8988T (cell line): Measurements from ENCODE around the gene MACROD2.

Experiments used
- DNase-seq: peaks from one replicate; pipeline ENCODE4 v3.0.0; 2011

MACROD2 gene

DNA sequence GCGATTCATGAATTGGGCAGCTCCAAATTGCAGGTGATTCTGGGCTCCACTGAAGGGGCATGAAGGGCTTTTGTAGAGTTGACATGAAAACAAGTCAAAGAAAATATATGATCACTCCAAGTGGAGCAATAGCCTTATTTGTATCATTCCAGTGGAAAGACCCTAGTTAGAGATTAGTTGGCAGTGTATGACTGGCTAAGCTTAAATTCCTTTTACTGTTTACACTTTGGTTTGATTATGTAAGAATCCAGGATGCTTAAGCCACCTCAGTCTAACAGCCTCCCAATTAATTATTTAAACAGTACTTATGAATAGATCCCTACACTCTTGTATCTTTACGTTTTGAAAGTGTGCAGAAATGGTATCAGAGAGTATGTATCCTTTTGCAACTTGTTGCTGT is 1865.5 kb downstream of the MACROD2 start:
- DNase-seq: no peak

DNA sequence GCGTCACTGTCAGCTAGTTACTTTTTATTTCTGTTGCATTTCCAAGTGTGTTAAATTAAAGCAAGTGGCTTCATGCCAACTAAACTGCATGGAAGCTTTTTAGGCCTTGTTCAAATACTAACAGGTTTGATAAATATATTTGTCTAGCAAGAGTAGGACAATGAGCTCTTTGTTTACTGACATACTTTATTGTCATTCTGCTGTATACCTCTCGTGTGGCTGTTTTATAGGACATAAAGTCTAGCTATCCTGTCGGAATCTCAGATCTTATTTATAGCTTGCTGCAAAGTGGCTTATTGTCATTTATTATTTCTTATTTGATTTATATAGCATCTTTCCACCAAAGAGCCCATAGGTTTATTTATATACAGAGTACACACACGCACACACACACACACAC is 1866.9 kb downstream of the MACROD2 start:
- no peak for DNase-seq

DNA sequence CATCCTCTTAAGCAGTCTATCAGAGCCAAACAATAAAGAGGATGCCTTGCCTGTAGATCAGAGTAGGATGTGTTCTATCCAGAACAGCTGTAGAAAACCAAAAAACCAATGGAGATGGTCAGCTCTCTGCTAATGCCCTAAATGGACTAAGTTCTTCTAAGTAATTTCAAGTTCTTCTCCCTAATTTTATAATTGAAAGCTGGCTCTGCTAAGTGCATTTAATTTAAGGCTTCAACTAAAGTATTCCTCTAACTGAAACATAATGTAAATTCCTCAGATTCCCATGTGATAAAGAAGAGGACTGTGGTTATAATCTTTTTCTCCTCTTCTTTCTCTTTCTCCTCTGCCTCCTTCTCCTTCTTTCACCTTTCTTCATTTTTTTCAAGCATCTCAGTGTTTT is 1868.4 kb downstream of the MACROD2 start:
- no peak for DNase-seq

DNA sequence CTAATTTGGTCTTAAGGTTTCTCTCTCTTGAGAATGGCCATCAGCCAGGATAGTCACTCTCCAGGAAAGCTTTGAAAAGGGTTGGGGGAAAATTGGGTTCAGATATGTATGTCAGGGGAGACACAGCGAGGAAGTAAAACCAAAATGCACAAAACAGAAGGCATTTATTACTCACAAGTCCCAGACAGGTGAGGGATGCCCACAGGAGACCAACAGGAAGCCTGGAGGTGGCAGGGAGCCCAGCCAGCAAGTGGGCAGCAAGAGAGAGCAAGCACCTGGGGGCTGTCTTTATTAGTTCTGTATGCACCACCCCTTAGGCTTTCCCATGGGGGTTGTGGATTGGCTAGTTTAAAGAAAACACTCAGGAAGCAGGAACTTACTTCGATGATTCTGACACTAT is 1870.2 kb downstream of the MACROD2 start:
- no peak for DNase-seq

DNA sequence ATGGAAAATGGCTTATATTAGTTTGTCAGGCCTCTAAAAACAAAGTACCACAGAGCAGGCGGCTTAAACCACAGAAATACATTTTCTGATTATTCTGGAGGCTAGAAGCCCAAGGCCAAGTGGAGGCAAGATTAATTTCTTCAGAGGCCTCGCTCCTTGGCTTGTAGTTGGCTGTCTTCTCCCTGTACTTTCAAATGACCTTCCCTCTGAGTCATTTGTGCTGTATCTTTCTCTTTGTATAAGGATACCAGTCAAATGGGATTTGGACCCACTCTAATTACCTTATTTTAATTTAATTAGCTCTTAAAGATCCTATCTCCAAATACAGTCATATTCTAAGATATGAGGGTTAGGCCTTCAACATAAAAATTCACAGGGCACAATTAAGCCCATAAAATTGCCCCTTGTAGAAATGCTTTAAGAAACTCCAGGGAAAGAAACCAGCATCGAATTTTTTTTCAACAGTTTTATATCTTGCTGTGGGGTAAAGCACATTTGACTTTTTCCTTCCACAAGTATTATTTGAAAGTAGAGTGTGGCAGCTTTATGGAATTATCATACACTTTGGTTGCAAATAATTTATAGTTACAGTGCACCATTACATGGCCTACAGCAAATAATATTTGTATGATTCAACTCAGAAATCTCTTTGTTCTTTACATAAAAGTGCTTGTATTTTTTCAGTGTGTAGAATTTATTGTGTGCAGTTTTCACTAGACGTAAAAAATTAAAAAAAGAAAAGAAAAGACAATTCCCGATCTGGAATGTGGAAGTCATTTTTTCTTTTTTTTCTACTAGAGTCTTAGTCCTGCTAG is 1871.8 kb downstream of the MACROD2 start:
- DNase-seq: no peak

DNA sequence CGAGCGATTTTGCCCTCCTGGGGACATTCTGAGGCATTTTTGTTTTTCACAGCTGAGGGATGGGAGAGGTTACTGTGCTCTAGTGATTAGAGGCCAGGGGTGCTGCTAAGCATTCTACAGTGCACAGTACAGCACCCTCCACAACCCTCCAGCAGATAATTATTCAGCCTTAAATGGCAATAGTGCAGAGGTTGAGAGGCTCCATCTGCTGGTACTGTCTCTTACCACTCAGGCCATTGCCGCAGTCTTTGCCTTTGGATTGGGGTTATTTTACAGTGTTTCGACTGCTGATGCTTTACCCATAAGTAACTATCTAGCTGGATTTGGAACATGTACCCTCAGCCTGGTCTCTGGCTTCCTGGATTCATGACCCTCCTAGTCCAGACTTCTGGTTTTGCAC is 1872.6 kb downstream of the MACROD2 start:
- DNase-seq: no peak

DNA sequence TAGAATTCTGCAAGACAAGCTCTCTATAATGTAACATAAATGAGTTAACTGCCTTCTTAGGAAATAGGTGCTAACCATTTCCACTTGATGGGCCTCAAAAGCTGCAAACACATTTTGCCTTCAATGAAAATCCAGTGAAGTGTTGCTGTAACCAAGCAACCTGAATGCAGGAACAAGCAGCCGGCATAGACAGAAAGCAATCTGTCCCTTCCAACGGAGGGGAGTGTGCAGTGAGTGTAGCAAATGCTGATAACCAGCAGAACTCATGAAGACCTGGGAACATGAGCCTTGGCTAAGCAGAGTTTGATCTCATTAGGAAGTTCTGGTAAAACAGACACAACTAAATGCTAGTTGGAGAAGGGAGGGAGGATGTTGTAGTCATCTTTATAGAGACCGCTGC is 1880.1 kb downstream of the MACROD2 start:
- no peak for DNase-seq

DNA sequence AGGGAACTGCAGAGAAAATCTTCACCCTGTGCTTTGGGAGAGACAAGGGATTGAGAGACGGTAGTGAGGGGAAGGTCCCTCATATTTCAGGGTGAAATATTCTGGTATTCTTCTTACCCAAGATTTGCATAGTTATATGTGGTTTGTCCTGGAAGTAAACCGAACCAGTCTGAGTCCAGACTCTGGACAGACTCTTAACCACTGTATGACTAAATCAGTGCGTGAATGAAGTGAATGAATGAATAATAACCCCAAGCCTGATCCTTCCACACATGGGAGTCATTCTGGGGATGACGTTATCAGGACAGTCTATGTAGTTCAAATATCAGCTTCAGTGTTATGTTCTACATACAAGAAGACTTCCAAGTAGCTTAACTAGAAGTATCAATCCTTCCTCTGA is 1887.2 kb downstream of the MACROD2 start:
- no peak for DNase-seq

DNA sequence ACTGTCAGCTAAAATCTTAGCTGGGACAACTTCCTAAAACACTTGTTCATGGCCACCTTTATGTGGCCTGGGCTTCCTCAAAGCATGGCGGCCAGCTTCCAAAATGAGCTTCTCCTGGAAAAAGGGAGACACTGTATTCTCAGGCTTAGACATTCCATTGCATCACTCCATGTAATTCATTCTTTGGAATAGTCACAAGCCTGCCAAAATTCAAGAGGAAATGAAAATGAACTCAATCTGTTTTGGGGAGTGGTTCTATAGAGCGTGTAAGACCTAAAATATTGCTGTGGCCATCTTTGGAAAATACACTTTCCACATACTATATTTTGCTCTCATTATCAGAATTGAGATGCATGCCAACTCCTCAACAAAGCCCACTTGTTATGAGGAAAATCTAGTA is 1890.9 kb downstream of the MACROD2 start:
- no peak for DNase-seq

DNA sequence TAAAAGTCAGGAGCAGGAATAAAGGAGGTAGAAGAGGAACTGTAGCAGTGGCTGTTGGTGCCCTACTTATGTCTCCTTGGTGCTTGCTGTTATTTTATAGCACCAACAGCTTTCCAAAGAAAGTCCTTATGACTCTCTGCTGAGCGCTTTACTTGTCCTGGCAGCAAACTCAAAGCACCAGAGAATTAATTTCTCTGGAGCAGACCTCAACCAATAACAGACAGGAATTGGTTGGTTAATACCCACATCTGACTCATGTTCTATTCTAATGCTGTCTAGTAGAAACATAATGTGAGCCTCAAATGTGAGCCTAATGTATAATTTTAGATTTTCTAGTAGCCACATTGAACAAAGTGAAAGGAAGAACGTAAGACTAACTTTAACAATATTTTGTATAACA is 1892.1 kb downstream of the MACROD2 start:
- DNase-seq: no peak

DNA sequence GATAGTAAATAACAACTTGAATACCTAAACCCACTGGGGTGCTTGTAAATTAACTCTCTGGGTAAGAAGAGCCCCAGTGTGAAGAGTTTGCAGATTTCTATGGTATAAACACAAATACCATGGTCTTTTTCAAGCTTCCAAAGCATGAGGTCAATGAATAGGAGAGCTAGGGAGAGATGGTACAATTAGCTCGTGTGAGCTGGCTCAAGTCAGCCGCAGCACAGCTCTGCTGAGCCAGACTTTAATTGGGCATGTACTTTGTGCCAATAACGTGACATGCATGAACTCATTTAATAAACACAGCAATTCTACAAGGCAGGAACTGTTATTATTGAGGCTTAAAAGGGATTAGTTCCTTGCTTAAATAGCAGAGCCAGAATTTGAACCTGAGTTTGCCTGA is 1893.7 kb downstream of the MACROD2 start:
- no peak for DNase-seq

DNA sequence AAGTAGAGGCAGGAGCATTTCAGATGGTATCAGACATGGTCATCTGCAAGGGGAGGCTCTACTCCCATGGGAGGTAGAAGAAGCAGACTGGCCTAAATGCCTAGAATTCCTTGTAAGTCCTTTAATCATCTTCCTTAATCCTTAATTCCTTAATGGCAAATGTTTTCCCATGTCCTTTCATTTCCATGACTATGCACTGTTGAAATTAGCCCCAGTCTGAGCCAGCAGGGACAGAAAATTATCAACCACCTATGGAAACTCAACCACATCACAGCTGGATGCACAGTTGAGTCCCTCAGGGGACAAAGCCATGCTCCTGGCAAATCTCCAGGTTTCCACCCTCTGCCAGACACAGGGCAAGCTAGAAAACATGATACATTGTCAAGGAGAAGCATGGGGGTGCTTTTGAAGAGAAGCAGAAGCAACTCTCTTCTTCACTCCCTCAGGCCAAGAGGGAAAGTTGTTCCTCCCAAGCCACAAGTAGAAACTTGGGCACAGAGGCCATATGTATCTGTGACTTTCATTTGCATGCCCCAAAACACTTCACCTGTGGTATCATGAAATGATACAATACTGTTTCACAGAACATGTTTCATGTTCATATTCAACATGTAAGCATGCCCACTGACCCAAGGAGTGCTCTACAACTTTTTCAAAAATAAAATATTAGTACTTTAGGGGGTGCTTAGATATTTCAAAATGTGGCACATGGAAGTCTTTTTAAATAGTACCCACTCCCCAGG is 1894.4 kb downstream of the MACROD2 start:
- no peak for DNase-seq

DNA sequence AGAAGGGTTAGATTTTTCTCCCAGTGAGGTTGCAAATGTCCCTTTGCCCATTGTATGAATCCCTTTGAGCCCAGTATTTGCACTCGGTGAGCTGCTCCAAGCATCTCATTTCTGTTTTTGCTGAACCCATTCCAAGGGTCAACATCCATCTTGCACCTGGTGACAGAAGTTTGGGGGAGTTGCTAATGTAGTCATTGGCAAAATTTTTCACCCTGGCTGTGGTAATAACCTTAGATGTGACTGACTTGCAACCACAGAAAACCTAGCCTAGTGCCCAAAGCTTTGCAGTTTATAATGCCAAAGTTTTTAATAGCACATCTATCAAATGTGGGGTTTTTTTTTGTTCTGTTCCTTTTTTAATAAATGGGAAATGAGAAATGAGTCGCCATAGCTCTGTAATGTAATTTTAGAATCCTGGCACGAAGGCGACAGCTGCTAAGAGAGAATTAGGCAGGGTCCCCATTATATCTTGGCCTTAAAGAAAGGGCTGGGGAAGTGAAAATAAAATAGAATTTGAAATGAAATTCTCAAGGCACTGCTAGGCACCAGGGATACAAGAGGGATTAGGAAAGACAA is 1895.2 kb downstream of the MACROD2 start:
- DNase-seq: no peak

DNA sequence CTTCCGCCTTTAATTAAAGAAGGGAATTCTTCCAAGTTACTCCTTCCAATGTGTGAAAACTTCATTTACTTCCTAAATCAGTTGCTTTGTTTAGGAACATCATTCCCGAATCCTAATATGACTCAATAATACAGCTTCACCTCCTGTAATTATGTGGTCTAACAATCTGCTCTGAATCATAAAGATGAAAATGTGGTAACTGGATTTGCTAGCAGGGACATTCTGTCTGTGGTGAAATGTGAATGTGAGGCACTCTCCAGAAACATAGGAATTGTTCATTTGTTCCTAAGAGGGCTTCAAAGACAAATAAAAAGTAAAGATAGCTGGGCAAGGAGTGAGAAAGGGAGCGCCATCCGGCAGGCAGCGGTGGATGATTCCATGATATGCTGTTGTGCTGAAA is 1899.8 kb downstream of the MACROD2 start:
- DNase-seq: no peak

DNA sequence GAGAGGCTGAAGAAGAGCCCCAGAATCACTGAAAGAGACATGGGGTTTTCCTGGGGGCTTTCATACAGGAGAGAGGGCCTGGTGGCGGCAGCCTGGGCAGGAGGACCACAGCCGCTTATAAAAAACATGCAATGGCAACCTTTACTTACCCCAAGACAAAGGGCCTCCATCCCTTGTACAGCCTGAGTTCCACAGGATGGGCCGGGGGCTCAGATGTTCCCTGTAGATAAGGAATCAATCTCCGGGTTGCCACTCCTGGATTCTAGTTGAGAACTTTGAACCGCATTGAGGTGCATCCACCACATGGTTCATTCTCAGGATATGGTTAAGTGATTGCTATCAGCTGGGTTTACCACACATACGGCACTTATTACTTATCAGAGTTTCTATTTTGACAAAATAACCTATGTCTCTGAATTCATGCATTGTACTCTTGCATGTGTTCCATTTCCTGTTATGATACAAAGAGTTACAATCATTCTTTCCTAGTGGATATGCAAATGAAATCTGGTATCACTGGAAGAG is 1900.3 kb downstream of the MACROD2 start:
- DNase-seq: no peak

DNA sequence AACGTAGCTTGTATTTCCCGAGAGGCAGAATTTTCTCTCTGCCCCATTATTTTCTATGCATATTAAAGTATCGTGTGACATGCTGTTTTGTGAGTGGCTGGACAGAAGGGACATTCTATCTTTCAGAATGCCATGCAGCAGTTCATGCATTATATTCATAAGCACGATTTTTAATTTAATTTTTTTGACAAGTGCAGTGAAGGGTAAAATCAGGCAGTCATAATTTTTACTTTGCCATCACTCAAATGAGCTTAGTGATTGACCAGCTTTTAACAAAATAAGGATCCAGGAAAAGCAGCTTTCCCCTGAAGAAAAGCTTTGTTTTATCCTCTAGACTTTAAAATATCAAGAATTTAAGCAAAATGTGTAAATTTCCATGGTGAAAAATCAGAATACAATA is 1904.7 kb downstream of the MACROD2 start:
- no peak for DNase-seq

DNA sequence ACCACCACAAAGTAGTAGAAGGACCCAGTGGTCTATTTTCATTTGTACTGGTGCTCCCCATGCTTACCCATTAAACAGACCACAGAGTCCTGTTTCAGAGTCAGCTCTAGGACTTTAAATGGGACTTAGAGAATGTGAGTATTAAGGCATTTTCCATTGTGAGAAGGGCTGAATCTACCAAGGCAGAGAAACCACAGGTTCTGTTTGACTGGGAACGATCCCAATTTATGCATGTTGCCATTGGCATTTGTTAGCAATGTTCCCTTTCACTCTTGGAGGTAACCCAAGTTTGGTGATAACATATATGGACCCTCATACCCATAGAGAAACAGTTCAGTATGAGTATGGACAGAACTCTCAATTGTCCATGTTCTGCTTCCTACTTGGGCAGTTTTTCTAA is 1905.1 kb downstream of the MACROD2 start:
- DNase-seq: no peak

DNA sequence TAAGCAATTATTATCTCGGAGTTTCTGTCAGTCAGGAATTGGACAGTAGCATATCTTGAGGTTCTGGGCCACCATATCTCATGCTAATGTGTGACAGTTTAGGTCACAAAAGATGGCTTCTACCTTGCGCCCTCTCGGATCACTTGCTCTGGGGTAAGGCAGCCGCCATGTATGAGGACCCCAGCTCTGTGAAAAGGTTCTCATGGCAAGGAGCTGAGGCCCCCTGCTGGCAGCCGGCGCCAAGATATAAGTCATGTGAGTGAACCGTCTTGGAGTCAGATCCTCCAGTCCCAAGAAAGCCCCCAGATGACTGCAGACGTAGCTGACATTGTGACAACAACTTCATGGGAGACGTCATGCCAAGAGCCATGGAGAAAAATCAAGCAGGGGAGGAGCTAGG is 1907.2 kb downstream of the MACROD2 start:
- no peak for DNase-seq

DNA sequence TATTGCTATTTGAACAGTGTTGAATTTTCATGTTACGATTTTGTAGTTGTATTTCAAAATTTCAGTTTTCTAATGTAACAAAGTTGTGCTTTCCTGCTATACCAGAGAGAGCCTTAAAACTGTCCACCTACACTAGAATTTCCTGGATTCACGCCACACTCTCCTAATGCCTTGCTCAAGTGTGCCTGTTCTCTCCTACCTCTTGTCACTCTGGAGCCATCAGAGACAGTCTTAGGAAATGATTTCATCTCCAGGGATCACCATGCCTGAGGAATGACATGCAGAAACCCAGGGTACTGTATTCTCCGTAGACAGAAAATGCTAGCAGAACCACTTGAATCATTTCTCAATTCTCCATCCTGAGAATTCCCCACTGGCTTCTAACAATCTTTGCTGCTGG is 1910.3 kb downstream of the MACROD2 start:
- no peak for DNase-seq

DNA sequence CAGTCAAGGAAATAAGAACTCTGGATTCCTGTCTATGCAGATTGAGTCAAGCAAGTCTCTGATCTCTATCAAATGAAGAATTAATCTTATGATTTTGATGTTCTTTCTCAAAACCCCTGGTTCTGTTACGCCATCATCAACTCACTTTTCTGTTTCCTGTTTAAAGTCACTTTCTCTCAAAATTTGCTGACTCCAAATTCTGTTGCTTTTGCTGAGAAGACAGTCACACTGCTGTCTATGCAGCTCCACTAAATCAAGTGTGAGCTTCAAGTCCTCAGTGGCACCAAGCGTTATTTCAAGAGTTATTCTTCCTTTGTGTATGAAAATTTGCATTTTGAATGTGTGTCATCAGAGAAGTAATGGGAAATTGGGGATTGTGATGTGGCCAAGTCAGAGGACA is 1914.7 kb downstream of the MACROD2 start:
- DNase-seq: no peak

DNA sequence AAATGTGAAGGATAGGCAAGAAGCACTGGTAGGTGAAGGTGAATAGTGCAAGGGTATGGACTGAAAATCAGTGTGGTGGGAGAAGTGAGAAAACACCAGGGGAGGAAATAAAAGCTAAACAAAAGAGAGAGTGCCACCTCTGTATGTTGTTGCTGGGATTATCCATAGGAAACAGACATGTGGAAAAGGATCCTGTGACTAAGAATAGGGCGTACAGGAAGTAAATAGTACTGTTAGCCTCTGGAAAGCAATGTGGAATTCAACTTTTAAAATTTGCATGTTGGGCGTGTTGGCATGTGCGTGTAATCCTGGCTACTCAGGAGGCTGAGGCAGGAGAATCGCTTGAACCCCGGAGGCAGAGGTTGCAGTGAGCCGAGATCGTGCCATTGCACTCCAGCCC is 1916.3 kb downstream of the MACROD2 start:
- DNase-seq: no peak

DNA sequence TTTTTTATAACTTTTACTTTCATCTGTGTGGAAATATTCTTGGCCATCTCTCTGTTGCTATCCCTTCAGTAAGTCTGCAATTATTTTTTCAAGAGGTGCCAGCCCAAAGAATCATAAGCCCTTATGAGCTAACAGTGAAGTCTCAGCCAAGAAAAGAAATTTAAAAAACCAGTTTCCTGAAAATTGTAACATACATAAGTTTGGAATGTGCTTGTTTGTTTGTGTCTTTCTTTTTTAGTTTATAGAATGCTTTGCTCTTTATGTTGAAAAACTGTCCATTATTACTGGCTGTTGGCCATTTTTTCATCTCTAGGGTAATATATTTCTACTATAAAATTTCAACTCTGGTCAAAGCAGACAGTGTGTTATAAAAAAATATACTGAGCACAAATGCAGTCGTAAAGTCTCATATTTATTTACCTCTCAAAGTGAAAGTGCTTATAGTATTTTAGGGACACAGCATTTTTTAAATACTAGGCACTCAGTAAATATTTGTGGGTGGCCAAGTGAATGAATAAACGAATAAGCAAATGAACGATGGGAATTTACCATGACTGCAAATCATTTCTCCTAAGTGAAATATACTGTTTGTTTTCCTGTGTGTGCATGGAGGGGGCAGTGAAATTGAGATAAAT is 1918.2 kb downstream of the MACROD2 start:
- no peak for DNase-seq

DNA sequence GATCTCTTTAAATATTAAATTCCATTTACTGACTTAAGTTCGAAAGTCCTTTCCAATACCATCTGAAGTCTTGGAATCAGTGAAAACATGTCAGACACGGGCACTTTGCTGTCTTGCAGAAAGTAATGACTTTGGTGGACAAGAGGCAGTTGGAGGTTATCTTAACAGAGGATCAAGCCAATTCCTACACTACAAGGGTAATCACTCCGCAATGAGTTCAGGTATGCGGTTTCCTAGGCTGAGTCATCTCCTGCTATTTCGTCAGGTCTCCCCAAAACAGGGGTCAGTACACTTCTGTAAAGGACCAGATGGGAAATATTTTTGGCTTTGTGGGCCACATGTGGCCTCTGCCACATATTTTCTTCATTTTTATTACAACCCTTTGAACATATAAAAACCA is 1921.3 kb downstream of the MACROD2 start:
- DNase-seq: no peak

DNA sequence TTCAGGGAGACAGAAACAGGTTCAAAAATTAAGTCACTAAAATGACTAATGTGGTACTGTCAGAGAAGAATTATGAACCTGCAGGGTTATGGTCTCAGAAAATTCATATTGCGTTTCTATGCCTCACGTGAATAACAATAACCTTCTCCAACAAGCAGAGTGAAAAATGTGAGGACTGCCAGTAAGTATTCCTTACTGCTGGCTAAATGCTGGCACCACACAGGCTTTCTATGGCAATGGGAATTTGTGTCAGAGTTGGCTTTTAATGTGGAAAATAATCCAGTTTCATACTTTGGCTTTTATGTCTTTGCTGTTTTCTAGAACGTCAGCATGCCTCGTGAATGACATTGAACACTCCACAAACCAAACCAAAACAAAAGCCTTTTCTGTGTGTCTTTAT is 1922.0 kb downstream of the MACROD2 start:
- no peak for DNase-seq
